ENCODE data around the gene PCDHGA1.

Gene PCDHGA1

DNA sequence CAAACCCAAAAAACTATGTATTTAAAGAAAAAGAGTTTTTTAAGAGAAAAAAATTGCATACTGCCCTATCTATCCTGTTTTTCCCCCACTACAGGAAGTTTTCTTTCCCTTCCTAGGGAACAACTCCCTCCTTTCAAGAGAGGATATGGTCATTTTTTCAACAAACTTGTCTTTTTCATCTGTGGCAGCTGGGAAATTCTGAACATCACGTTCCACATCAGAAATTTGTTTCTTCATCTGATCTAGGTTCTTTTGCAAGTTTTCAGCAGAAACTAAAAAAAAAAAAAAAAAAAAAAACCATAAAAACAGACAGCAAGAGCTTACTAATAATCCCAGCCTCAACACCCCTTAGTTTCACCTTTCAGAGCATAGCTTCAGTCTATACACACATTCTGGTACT is 197.1 kb downstream of the PCDHGA1 start:
- no peak for DNase-seq

GRCh38 chr5:141528291-141528984 is 198.1 kb downstream of the PCDHGA1 start:
- peak in 8 of 58 donors; percentile 13 to 58 (median 41) for DNase-seq

GRCh38 chr5:141529002-141529401 is 198.7 kb downstream of the PCDHGA1 start:
- DNase-seq, result no peak

- no peak for DNase-seq
Observed at GRCh38 chr5:141529873-141530272, 199.6 kb downstream of the PCDHGA1 start.

DNA sequence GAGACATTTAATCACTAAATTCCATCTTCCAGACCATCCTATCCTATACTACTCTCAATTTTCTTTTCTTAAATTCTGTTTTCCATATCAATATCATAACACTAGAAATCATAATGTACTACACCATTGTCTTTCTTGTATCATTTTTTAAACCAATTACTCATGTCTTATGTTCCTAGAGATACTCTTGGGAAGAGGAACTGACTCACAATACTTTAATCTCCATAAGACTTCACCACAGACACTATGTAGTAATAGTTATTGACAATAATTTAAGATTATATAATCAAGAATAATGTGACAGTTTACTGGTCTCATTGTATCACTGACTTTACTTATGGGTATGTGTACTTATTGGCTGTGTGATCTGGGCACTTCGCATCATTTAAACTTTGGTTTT is 202.4 kb downstream of the PCDHGA1 start:
- DNase-seq, result no peak

- no peak for DNase-seq
Observed at GRCh38 chr5:141533897-141534296, 203.6 kb downstream of the PCDHGA1 start.

DNA sequence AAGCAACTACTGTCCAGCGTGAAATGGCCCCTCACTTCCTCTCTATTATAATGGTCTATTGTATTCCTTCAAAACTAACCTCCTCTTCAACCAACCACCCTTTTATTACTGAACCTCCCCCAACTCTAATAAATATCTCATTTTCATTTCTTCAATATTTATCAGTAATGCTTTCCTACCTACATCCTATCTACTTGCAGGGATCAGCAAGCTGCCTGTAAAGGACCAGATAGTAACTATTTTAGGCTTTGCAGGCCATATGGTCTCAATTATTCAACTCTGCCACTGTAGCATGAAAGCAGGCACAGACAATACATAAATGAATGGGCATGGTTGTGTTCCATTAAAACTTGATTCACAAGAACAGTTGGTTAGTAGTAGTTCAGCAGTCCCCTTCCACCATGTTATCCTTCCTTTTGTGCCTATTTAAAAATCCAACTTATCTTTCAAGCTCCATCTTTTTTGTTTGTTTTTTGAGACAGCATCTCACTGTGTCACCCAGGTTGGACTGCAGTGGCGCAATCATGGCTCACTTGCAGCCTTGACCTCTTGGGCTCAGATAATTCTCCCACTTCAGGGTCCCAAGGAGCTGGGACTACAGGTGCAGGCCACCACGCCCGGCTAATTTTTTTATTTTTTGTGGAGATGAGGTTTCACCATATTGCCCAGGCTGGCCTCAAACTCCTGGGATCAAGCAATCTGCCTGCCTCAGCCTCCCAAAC is 204.3 kb downstream of the PCDHGA1 start:
- no peak for DNase-seq

- no peak for DNase-seq
Observed at GRCh38 chr5:141543053-141543452, 212.7 kb downstream of the PCDHGA1 start.

DNA sequence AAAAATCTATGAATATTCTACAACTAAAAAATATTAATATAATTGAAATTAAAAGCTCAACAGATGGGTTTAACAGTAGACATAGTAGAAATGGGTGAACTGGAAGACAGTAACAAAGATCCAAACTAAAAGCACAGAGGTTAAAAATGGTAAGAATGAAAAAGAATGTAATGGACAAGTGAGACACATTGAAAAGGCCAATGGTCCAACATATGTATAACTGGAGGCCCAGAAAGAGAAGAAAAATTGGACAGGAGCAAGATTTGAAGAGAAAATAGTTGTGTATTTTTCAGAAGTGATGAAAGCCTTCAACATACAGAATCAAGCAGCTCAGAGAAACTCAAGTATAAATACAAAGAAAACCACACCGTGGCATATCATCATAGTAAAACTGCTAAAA is 217.2 kb downstream of the PCDHGA1 start:
- DNase-seq, result no peak

DNA sequence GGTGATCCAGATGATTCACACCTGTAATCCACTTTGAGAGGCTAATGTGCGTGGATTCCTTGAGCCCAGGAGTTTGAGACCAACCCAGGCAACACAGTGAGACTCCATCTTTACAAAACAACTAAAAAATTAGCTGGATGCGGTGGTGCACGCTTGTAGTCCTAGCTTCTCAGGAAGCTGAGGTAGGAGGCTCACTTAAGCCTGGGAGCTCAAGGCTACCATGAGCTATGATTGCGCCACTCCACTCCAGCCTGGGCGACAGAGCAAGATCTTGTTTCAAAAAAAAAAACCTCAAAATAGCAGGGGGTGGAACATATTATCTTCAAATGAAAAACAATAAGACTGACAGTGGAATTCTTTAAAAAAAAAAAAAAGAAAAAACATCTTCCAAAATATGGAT is 217.6 kb downstream of the PCDHGA1 start:
- DNase-seq, result no peak

GRCh38 chr5:141557681-141558136 is 227.4 kb downstream of the PCDHGA1 start:
- peak; percentile 33 to 97 (median 84) for DNase-seq

- DNase-seq, result peak in 2 of 58 donors; percentile 7 to 22
Observed at GRCh38 chr5:141558150-141558549, 227.8 kb downstream of the PCDHGA1 start.

GRCh38 chr5:141559461-141559860 is 229.1 kb downstream of the PCDHGA1 start:
- no peak for DNase-seq

DNA sequence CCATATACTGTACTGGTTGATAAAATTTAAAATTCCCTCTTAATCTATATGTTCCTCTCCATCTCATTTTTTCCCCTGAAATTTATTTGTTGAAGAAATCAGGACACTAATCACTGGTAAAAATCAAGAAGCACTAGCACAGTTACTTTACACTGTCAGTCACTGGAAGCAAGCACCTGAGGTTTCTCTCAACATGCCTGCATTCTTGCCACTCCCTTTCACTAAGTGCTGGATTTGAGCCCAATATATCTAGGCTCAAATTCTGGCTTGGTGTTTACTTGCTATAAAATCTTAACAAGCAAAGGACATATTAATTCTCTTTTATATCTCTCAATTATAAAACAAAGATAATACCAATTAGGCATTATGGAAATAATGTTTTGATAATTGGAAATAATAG is 229.8 kb downstream of the PCDHGA1 start:
- no peak for DNase-seq

GRCh38 chr5:141560725-141561483 is 230.6 kb downstream of the PCDHGA1 start:
- peak; percentile 13 to 93 (median 78) for DNase-seq
